Stimulated activated CD4-positive, alpha-beta T cell treated with anti-CD3 and anti-CD28 coated beads, Interleukin-2, amount 100 ng/mL, for 24 hours (primary cell): Measurements from ENCODE around the gene SWI5.
"Not testable (repeated sequence)": the region's sequence is repeated elsewhere in the genome, so short reads cannot be mapped to it uniquely, and the experiment has no call there.

Source experiments
- DNase-seq, 2 donors: peaks; one replicate each; pipeline ENCODE4 v3.0.0-alpha.2; 2020

The SWI5 gene

GRCh38 chr9:128276008-128276573 lies at the start of gene SWI5:
TSS of gene SWI5 (plus strand) at chr9:128276276.
- DNase-seq = peak; percentile 100

GRCh38 chr9:128226412-128226801 lies 49.7 kb upstream of the SWI5 start:
- DNase-seq = no peak

GRCh38 chr9:128230897-128231296 lies 45.2 kb upstream of the SWI5 start:
- not testable (repeated sequence) for DNase-seq

- DNase-seq = peak in 1 of 2 donors; percentile 10
Measured at GRCh38 chr9:128231638-128232527, 44.2 kb upstream of the SWI5 start.

GRCh38 chr9:128232528-128233428 lies 43.3 kb upstream of the SWI5 start:
- no peak for DNase-seq

GRCh38 chr9:128233817-128234406 lies 42.2 kb upstream of the SWI5 start:
- no peak for DNase-seq

- DNase-seq = no peak
Measured at GRCh38 chr9:128242124-128242523, 34.0 kb upstream of the SWI5 start.

GRCh38 chr9:128242828-128243214 lies 33.3 kb upstream of the SWI5 start:
- DNase-seq = no peak

GRCh38 chr9:128243215-128244018 lies 32.7 kb upstream of the SWI5 start:
- DNase-seq = no peak

GRCh38 chr9:128244091-128244836 lies 31.8 kb upstream of the SWI5 start:
- no peak for DNase-seq

GRCh38 chr9:128244837-128245231 lies 31.2 kb upstream of the SWI5 start:
- no peak for DNase-seq

GRCh38 chr9:128245421-128246151 lies 30.5 kb upstream of the SWI5 start:
- DNase-seq = no peak

GRCh38 chr9:128246471-128246870 lies 29.6 kb upstream of the SWI5 start:
- no peak for DNase-seq

GRCh38 chr9:128247226-128247803 lies 28.8 kb upstream of the SWI5 start:
- no peak for DNase-seq

- no peak for DNase-seq
Measured at GRCh38 chr9:128249558-128249907, 26.5 kb upstream of the SWI5 start.

- DNase-seq = peak; percentile 98 to 100
Measured at GRCh38 chr9:128249908-128250838, 25.9 kb upstream of the SWI5 start.

- peak in 1 of 2 donors; percentile 10 for DNase-seq
Measured at GRCh38 chr9:128250839-128251731, 25.0 kb upstream of the SWI5 start.

- no peak for DNase-seq
Measured at GRCh38 chr9:128251732-128252100, 24.4 kb upstream of the SWI5 start.
